Esophagus muscularis mucosa (tissue), 3 donors: Measurements from ENCODE around the gene INSL6.

Experiments used
- POLR2A ChIP-seq: fragments of 450-650 bp; IDR thresholded peaks from one replicate; pipeline ENCODE4 v1.6.1; 2017; ENCODE audit warnings: antibody characterized with exemption, moderate library complexity, mild to moderate bottlenecking, low read depth
- POLR2AphosphoS5 ChIP-seq, 2 donors: sonication (generic); formaldehyde crosslinking; IDR thresholded peaks; one replicate each; pipeline ENCODE4 v1.6.1; 2017; ENCODE audit warnings: antibody characterized with exemption in 2 of 2
- TF ChIP-seq, protein P1 (sequence below), 3 experiments: fragments of 200-600 bp in 2 of 3; fragments of 450-650 bp in 1 of 3; sonication (generic) in 2 of 3; IDR thresholded peaks; one replicate each; pipeline ENCODE4 v1.5.1; 2017 to 2019; ENCODE audit warnings: antibody characterized with exemption in 3 of 3, mild to moderate bottlenecking in 2 of 3, moderate library complexity in 1 of 3

DNA sequence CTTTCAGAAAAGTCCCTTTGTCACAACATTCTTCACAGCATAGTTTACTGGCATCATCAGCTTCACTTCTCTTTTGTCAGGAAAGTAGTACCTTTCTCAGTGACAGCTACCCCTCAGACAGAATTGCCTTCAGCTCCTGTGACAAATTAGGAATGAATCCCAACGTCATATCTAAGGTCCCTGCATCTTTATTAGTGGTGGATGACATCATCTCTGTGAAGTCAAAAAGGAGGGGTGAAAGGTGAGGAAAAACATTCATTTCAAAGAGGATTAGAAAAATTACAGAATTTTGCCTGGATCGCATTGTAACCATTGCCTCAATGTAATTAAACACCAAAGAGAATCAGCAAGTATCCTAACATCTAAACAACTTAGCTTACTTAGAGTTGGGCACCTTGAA lies 7.9 kb upstream of the INSL6 start:
- TF ChIP-seq, protein P1, sequence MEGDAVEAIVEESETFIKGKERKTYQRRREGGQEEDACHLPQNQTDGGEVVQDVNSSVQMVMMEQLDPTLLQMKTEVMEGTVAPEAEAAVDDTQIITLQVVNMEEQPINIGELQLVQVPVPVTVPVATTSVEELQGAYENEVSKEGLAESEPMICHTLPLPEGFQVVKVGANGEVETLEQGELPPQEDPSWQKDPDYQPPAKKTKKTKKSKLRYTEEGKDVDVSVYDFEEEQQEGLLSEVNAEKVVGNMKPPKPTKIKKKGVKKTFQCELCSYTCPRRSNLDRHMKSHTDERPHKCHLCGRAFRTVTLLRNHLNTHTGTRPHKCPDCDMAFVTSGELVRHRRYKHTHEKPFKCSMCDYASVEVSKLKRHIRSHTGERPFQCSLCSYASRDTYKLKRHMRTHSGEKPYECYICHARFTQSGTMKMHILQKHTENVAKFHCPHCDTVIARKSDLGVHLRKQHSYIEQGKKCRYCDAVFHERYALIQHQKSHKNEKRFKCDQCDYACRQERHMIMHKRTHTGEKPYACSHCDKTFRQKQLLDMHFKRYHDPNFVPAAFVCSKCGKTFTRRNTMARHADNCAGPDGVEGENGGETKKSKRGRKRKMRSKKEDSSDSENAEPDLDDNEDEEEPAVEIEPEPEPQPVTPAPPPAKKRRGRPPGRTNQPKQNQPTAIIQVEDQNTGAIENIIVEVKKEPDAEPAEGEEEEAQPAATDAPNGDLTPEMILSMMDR (IDR thresholded peaks at IDR 0.05): no peak
- TF ChIP-seq POLR2A (no peak), POLR2AphosphoS5 (IDR thresholded peaks at IDR 0.05) (no peak)
